ENCODE data around the gene ZNF71. TPM values are rescaled to one million over a fixed set of nuclear protein-coding genes. Genes with fewer than 3 reads are reported as not detected.

Gene ZNF71
- total RNA-seq, 2 experiments from 2014 or later, result 2.2 TPM

- Histone ChIP-seq H3K36me3 (ENCODE audit: insufficient read depth, low read length) (peaks cover 34% of the 10 kb centered on the region), H3K27ac (ENCODE audit: low read depth in 1 of 2, low read length in 2 of 2) (no peak overlapping the region), H3K4me1 (ENCODE audit: insufficient read depth, low read length) (no peaks in the 10 kb centered on the region), H3K9me3 (ENCODE audit: control insufficient read depth in 1 of 2, insufficient read depth in 1 of 2, low read length in 2 of 2) (peaks cover 87 to 92% of the 10 kb centered on the region in 2 experiments), H3K27me3 (ENCODE audit: control insufficient read depth in 1 of 2, insufficient read depth in 2 of 2, low read length in 2 of 2) (no peaks in the 10 kb centered on the region), H3K4me3 (ENCODE audit: low read length) (no peak overlapping the region)
- no peaks in the 10 kb centered on the region for H3K27me3 Mint-ChIP-seq
- intact Hi-C loops (cut with DNase I, micrococcal nuclease), result no loop called here
- DNase-seq (no peak), ATAC-seq (ENCODE audit: poor library complexity) (no peak)
- ChIA-PET POLR2A (no interaction called here), CTCF (no interaction called here)
- no peak overlapping the region for H3K4me3 Mint-ChIP-seq
- peaks cover 82% of the 10 kb centered on the region for H3K36me3 Mint-ChIP-seq (ENCODE audit: low read depth)
- H3K9me3 Mint-ChIP-seq, result peaks cover 19% of the 10 kb centered on the region
- no peak overlapping the region for H3K27ac Mint-ChIP-seq
- H3K4me1 Mint-ChIP-seq (ENCODE audit: low read depth), result no peaks in the 10 kb centered on the region
- TF ChIP-seq, protein P1, sequence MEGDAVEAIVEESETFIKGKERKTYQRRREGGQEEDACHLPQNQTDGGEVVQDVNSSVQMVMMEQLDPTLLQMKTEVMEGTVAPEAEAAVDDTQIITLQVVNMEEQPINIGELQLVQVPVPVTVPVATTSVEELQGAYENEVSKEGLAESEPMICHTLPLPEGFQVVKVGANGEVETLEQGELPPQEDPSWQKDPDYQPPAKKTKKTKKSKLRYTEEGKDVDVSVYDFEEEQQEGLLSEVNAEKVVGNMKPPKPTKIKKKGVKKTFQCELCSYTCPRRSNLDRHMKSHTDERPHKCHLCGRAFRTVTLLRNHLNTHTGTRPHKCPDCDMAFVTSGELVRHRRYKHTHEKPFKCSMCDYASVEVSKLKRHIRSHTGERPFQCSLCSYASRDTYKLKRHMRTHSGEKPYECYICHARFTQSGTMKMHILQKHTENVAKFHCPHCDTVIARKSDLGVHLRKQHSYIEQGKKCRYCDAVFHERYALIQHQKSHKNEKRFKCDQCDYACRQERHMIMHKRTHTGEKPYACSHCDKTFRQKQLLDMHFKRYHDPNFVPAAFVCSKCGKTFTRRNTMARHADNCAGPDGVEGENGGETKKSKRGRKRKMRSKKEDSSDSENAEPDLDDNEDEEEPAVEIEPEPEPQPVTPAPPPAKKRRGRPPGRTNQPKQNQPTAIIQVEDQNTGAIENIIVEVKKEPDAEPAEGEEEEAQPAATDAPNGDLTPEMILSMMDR (IDR thresholded peaks at IDR 0.05), result no peak
Measured at GRCh38 chr19:56622374-56622773, 27.3 kb downstream of the ZNF71 start.

GRCh38 chr19:56623006-56623405 is 27.9 kb downstream of the ZNF71 start:
- ATAC-seq (ENCODE audit: poor library complexity) (no peak), DNase-seq (no peak)
- Histone ChIP-seq H3K27me3 (ENCODE audit: control insufficient read depth in 1 of 2, insufficient read depth in 2 of 2, low read length in 2 of 2) (no peaks in the 10 kb centered on the region), H3K4me3 (ENCODE audit: low read length) (no peak overlapping the region), H3K4me1 (ENCODE audit: insufficient read depth, low read length) (no peaks in the 10 kb centered on the region), H3K9me3 (ENCODE audit: control insufficient read depth in 1 of 2, insufficient read depth in 1 of 2, low read length in 2 of 2) (peaks cover 87 to 92% of the 10 kb centered on the region in 2 experiments), H3K36me3 (ENCODE audit: insufficient read depth, low read length) (peaks cover 27% of the 10 kb centered on the region), H3K27ac (ENCODE audit: low read depth in 1 of 2, low read length in 2 of 2) (no peak overlapping the region)
- ChIA-PET CTCF (no interaction called here), POLR2A (no interaction called here)
- no peaks in the 10 kb centered on the region for H3K4me1 Mint-ChIP-seq (ENCODE audit: low read depth)
- H3K9me3 Mint-ChIP-seq, result peaks cover 21% of the 10 kb centered on the region
- intact Hi-C loops (cut with DNase I, micrococcal nuclease), result no loop called here
- peaks cover 82% of the 10 kb centered on the region for H3K36me3 Mint-ChIP-seq (ENCODE audit: low read depth)
- H3K4me3 Mint-ChIP-seq, result no peak overlapping the region
- H3K27me3 Mint-ChIP-seq, result no peaks in the 10 kb centered on the region
- no peak overlapping the region for H3K27ac Mint-ChIP-seq
- TF ChIP-seq, protein P1 (IDR thresholded peaks at IDR 0.05), result no peak

GRCh38 chr19:56625708-56626107 is 30.6 kb downstream of the ZNF71 start:
- ChIA-PET POLR2A (no interaction called here), CTCF (no interaction called here)
- H3K36me3 Mint-ChIP-seq (ENCODE audit: low read depth), result peaks cover 72% of the 10 kb centered on the region
- H3K36me3 ChIP-seq (ENCODE audit: insufficient read depth, low read length), result peaks cover 22% of the 10 kb centered on the region
- intact Hi-C loops (cut with DNase I, micrococcal nuclease), result no loop called here
- DNase-seq, result no peak
- no peak overlapping the region for H3K27ac ChIP-seq (ENCODE audit: low read depth in 1 of 2, low read length in 2 of 2)
- no peaks in the 10 kb centered on the region for H3K4me1 ChIP-seq (ENCODE audit: insufficient read depth, low read length)
- no peak for ATAC-seq (ENCODE audit: poor library complexity)
- H3K9me3 ChIP-seq (ENCODE audit: control insufficient read depth in 1 of 2, insufficient read depth in 1 of 2, low read length in 2 of 2), result peaks cover 87 to 91% of the 10 kb centered on the region in 2 experiments
- H3K9me3 Mint-ChIP-seq, result peaks cover 19% of the 10 kb centered on the region
- H3K4me3 ChIP-seq (ENCODE audit: low read length), result no peak overlapping the region
- no peaks in the 10 kb centered on the region for H3K27me3 Mint-ChIP-seq
- TF ChIP-seq, protein P1 (IDR thresholded peaks at IDR 0.05), result no peak
- H3K27me3 ChIP-seq (ENCODE audit: control insufficient read depth in 1 of 2, insufficient read depth in 2 of 2, low read length in 2 of 2), result no peaks in the 10 kb centered on the region
- no peaks in the 10 kb centered on the region for H3K4me1 Mint-ChIP-seq (ENCODE audit: low read depth)
- H3K27ac Mint-ChIP-seq, result no peak overlapping the region
- H3K4me3 Mint-ChIP-seq, result no peak overlapping the region

Data from CD4-positive, alpha-beta T cell (primary cell).